H9 (cell line): Measurements from ENCODE around the gene SLC12A3. TPM values are rescaled to one million over a fixed set of nuclear protein-coding genes. Genes with fewer than 3 reads are reported as not detected.
"Not testable (repeated sequence)": the region's sequence is repeated elsewhere in the genome, so short reads cannot be mapped to it uniquely, and the experiment has no call there.

Experiments used
- DNase-seq: peaks from one replicate; pipeline ENCODE4 v3.0.0-alpha.2; 2017
- H2AFZ ChIP-seq: one replicate; pipeline ENCODE4 v1.6.1; 2013; ENCODE audit warnings: mild to moderate bottlenecking, low read length, control low read depth, moderate library complexity
- H2AK5ac ChIP-seq: 2 replicates; pipeline ENCODE4 v1.6.1; 2013; ENCODE audit warnings: low read length, control low read depth, mixed read lengths; ENCODE audit not compliant: insufficient read length
- H2BK120ac ChIP-seq: one replicate; pipeline ENCODE4 v1.6.1; 2013; ENCODE audit warnings: low read depth, mild to moderate bottlenecking, low read length, control low read depth, inconsistent platforms; ENCODE audit not compliant: poor library complexity, severe bottlenecking
- H2BK12ac ChIP-seq: 2 replicates; pipeline ENCODE4 v1.6.1; 2013; ENCODE audit warnings: low read length, control low read depth, mixed read lengths, low read depth; ENCODE audit not compliant: insufficient read length
- H2BK15ac ChIP-seq: 2 replicates; pipeline ENCODE4 v1.6.1; 2013; ENCODE audit warnings: low read depth, low read length, control low read depth
- H2BK20ac ChIP-seq: one replicate; pipeline ENCODE4 v1.6.1; 2013; ENCODE audit warnings: low read depth, mild to moderate bottlenecking, low read length, control low read depth, inconsistent platforms; ENCODE audit not compliant: poor library complexity, severe bottlenecking
- H2BK5ac ChIP-seq: 2 replicates; pipeline ENCODE4 v1.6.1; 2013; ENCODE audit warnings: low read length, control low read depth, mixed read lengths; ENCODE audit not compliant: insufficient read length
- H3K14ac ChIP-seq: 2 replicates; pipeline ENCODE4 v1.6.1; 2013; ENCODE audit warnings: low read length, control low read depth; ENCODE audit not compliant: insufficient read depth
- H3K18ac ChIP-seq: 2 replicates; pipeline ENCODE4 v1.6.1; 2013; ENCODE audit warnings: low read depth, mild to moderate bottlenecking, mixed read lengths, low read length, control low read depth; ENCODE audit not compliant: insufficient read length
- H3K23ac ChIP-seq: 2 replicates; pipeline ENCODE4 v1.6.1; 2013; ENCODE audit warnings: low read length, control low read depth, mixed read lengths, low read depth; ENCODE audit not compliant: insufficient read length
- H3K23me2 ChIP-seq: 2 replicates; pipeline ENCODE4 v1.6.1; 2013; ENCODE audit warnings: low read depth, mild to moderate bottlenecking, mixed read lengths, low read length, control low read depth; ENCODE audit not compliant: insufficient read length, poor library complexity, severe bottlenecking
- H3K27ac ChIP-seq: 2 replicates; pipeline ENCODE4 v1.5.1; 2013; ENCODE audit warnings: low read length, control low read depth, mixed read lengths, low read depth; ENCODE audit not compliant: insufficient read length
- H3K27me3 ChIP-seq: 2 replicates; pipeline ENCODE4 v1.6.1; 2013; ENCODE audit warnings: low read length, control low read depth, inconsistent platforms; ENCODE audit not compliant: insufficient read depth
- H3K4ac ChIP-seq: 2 replicates; pipeline ENCODE4 v1.6.1; 2013; ENCODE audit warnings: low read depth, mild to moderate bottlenecking, control low read depth, inconsistent platforms, low read length, moderate library complexity
- H3K4me1 ChIP-seq: 2 replicates; pipeline ENCODE4 v1.6.1; 2013; ENCODE audit warnings: low read length, control low read depth, inconsistent platforms; ENCODE audit not compliant: insufficient read depth
- H3K4me2 ChIP-seq: 2 replicates; pipeline ENCODE4 v1.6.1; 2013; ENCODE audit warnings: low read length, control low read depth, mixed read lengths; ENCODE audit not compliant: insufficient read length, insufficient read depth
- H3K56ac ChIP-seq: 2 replicates; pipeline ENCODE4 v1.6.1; 2013; ENCODE audit warnings: low read depth, mild to moderate bottlenecking, mixed read lengths, low read length, control low read depth; ENCODE audit not compliant: insufficient read length
- H3K79me1 ChIP-seq: 2 replicates; pipeline ENCODE4 v1.6.1; 2013; ENCODE audit warnings: low read depth, mild to moderate bottlenecking, moderate library complexity, low read length, control low read depth, inconsistent platforms; ENCODE audit not compliant: insufficient read depth, poor library complexity, severe bottlenecking
- H3K79me2 ChIP-seq: 2 replicates; pipeline ENCODE4 v1.6.1; 2013; ENCODE audit warnings: low read length, control low read depth, inconsistent platforms; ENCODE audit not compliant: insufficient read depth
- H3K9ac ChIP-seq: 2 replicates; pipeline ENCODE4 v1.6.1; 2013; ENCODE audit warnings: low read length, control low read depth, mixed read lengths; ENCODE audit not compliant: insufficient read length; ENCODE audit errors: extremely low read depth
- H3K9me3 ChIP-seq: one replicate; pipeline ENCODE4 v1.6.1; 2013; ENCODE audit warnings: low read depth, low read length, inconsistent platforms; ENCODE audit not compliant: control insufficient read depth
- H3T11ph ChIP-seq: one replicate; pipeline ENCODE4 v1.6.1; 2013; ENCODE audit warnings: mild to moderate bottlenecking, low read length, control low read depth, inconsistent platforms
- H4K20me1 ChIP-seq: one replicate; pipeline ENCODE4 v1.6.1; 2013; ENCODE audit not compliant: control insufficient read depth, insufficient read length, insufficient read depth
- H4K5ac ChIP-seq: 2 replicates; pipeline ENCODE4 v1.6.1; 2013; ENCODE audit warnings: low read depth, mild to moderate bottlenecking, mixed read lengths, low read length, control low read depth; ENCODE audit not compliant: insufficient read length
- H4K8ac ChIP-seq: replicated peaks from 2 replicates; pipeline ENCODE4 v1.6.1; 2013; ENCODE audit warnings: low read length, control low read depth, mixed read lengths, low read depth; ENCODE audit not compliant: insufficient read length
- H4K91ac ChIP-seq: 2 replicates; pipeline ENCODE4 v1.6.1; 2013; ENCODE audit warnings: low read depth, mild to moderate bottlenecking, moderate library complexity, mixed read lengths, low read length, control low read depth; ENCODE audit not compliant: insufficient read length
- H3K27ac Mint-ChIP-seq, 3 experiments: 2 replicates in 2 of 3; 3 replicates in 1 of 3; pipeline ENCODE4 v1.8.0; 2020 to 2021; ENCODE audit warnings: mixed read lengths in 3 of 3, mild to moderate bottlenecking in 1 of 3, moderate library complexity in 1 of 3
- H3K27me3 Mint-ChIP-seq: 2 replicates; pipeline ENCODE4 v1.8.0; 2021; ENCODE audit warnings: low read depth, mild to moderate bottlenecking, moderate library complexity, mixed read lengths
- H3K36me3 Mint-ChIP-seq, 3 experiments: 2 replicates in 2 of 3; 3 replicates in 1 of 3; pipeline ENCODE4 v1.8.0; 2020 to 2021; ENCODE audit warnings: low read depth in 3 of 3, mixed read lengths in 3 of 3; ENCODE audit not compliant: insufficient read depth in 1 of 3
- H3K4me1 Mint-ChIP-seq, 2 experiments: 2 replicates each; pipeline ENCODE4 v1.8.0; 2020; ENCODE audit warnings: mixed read lengths in 2 of 2
- H3K4me3 Mint-ChIP-seq, 2 experiments: 2 replicates in 1 of 2; 3 replicates in 1 of 2; pipeline ENCODE4 v1.8.0; 2020 to 2021; ENCODE audit warnings: mild to moderate bottlenecking in 2 of 2, mixed read lengths in 2 of 2, moderate library complexity in 1 of 2
- H3K9me3 Mint-ChIP-seq, 2 experiments: 2 replicates in 1 of 2; 3 replicates in 1 of 2; pipeline ENCODE4 v1.8.0; 2020; ENCODE audit warnings: mild to moderate bottlenecking in 2 of 2, mixed read lengths in 2 of 2, moderate library complexity in 1 of 2
- WGBS: extraction: QIAGEN DNeasy Blood & Tissue Kit; methylation state at CpG from one replicate; pipeline ENCODE4 v1.1.7; 2013; ENCODE audit warnings: missing lambda C conversion rate, low lambda C conversion rate, mixed read lengths; ENCODE audit not compliant: insufficient read length; ENCODE audit errors: extremely low coverage; 5-methylcytosine and 5-hydroxymethylcytosine counted together
- total RNA-seq: library from RNA; stranded (reverse); gene quantifications from 2 replicates; pipeline ENCODE4 v1.2.1, GENCODE V29; 2021
- TF ChIP-seq, protein P1 (sequence below): fragments of 200-600 bp; sonication (generic); conservative IDR thresholded peaks from 3 replicates; pipeline ENCODE4 v1.8.0; 2021; ENCODE audit warnings: antibody characterized with exemption, mild to moderate bottlenecking

Gene SLC12A3
- total RNA-seq, 1 experiment from 2014 or later: not detected

- no peaks in the 10 kb centered on the region for H3K27me3 Mint-ChIP-seq
- no peak overlapping the region for H3K4me2 ChIP-seq
- no peak overlapping the region for H3K27ac ChIP-seq
- no peaks in the 10 kb centered on the region for H3K27me3 ChIP-seq
- H2BK12ac ChIP-seq: no peak overlapping the region
- H3K27ac Mint-ChIP-seq: no peak overlapping the region
- H3K4me1 ChIP-seq: peaks cover 3% of the 10 kb centered on the region; the same call in 1 of the 2 replicates
- peaks cover 2% of the 10 kb centered on the region for H3K79me1 ChIP-seq
- H2BK120ac ChIP-seq: no peak overlapping the region
- H2AFZ ChIP-seq: no peak overlapping the region
- TF ChIP-seq, protein P1, sequence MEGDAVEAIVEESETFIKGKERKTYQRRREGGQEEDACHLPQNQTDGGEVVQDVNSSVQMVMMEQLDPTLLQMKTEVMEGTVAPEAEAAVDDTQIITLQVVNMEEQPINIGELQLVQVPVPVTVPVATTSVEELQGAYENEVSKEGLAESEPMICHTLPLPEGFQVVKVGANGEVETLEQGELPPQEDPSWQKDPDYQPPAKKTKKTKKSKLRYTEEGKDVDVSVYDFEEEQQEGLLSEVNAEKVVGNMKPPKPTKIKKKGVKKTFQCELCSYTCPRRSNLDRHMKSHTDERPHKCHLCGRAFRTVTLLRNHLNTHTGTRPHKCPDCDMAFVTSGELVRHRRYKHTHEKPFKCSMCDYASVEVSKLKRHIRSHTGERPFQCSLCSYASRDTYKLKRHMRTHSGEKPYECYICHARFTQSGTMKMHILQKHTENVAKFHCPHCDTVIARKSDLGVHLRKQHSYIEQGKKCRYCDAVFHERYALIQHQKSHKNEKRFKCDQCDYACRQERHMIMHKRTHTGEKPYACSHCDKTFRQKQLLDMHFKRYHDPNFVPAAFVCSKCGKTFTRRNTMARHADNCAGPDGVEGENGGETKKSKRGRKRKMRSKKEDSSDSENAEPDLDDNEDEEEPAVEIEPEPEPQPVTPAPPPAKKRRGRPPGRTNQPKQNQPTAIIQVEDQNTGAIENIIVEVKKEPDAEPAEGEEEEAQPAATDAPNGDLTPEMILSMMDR: no peak
- H3K56ac ChIP-seq: no peak overlapping the region
- H3K23ac ChIP-seq: no peak overlapping the region
- H2BK5ac ChIP-seq: no peak overlapping the region
- H2AK5ac ChIP-seq: no peak overlapping the region
- peaks cover 21 to 23% of the 10 kb centered on the region in 2 experiments for H3K4me1 Mint-ChIP-seq
- H3K18ac ChIP-seq: no peak overlapping the region
- WGBS: 100% methylated on average over 1 of the region's 8 CpGs
- H3K9me3 Mint-ChIP-seq: no peaks in the 10 kb centered on the region
- no peak overlapping the region for H4K8ac ChIP-seq
- no peak overlapping the region for H3K9ac ChIP-seq
- H3K79me2 ChIP-seq: peaks cover 9% of the 10 kb centered on the region; the same call in 1 of the 2 replicates
- no peaks in the 10 kb centered on the region for H4K20me1 ChIP-seq
- peaks cover 11% of the 10 kb centered on the region for H3K23me2 ChIP-seq
- no peak overlapping the region for H2BK15ac ChIP-seq
- DNase-seq: no peak
- no peak overlapping the region for H4K91ac ChIP-seq
- no peak overlapping the region for H2BK20ac ChIP-seq
- H3K9me3 ChIP-seq: no peaks in the 10 kb centered on the region
- H3K4me3 Mint-ChIP-seq: peak overlapping the region; percentile 94 to 95; a peak in 4 of 5 replicates
- no peak overlapping the region for H4K5ac ChIP-seq
- H3K14ac ChIP-seq: no peak overlapping the region
- peaks cover 27 to 47% (median 43%) of the 10 kb centered on the region in 3 experiments for H3K36me3 Mint-ChIP-seq
- H3T11ph ChIP-seq: no peak overlapping the region
- no peak overlapping the region for H3K4ac ChIP-seq
Observed at GRCh38 chr16:56933828-56934598, 69.0 kb downstream of the SLC12A3 start.

DNA sequence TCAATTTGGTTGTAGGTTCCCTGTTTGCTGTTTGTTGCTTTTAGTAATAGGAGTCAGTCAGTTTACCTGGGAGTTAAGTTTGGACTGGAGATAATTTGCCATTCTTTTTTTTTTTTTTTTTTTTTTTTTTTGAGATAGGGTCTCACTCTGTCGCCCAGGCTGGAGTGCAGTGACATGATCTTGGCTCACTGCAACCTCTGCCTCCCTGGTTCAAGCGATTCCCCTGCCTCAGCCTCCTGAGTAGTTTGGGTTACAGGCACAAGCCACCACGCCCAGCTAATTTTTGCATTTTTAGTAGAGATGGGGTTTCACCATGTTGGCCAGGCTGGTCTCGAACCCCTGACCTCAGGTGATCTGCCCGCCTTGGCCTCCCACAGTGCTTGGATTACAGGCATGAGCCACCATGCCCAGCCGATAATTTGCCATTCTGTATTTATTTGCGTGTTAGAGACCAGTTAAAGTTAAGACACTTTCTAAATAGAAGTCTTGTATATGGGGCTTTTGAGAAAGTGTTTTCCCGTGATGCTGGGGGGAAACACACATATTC, 69.7 kb downstream of the SLC12A3 start:
- H3K27me3 Mint-ChIP-seq, H3K4me1 ChIP-seq, H3K9me3 Mint-ChIP-seq, H2BK5ac ChIP-seq, H3K14ac ChIP-seq, H3K27ac Mint-ChIP-seq, DNase-seq, H2BK15ac ChIP-seq, H3K27ac ChIP-seq, H2AFZ ChIP-seq, H3K4me2 ChIP-seq, H4K91ac ChIP-seq, H3K18ac ChIP-seq, H2BK120ac ChIP-seq, H4K20me1 ChIP-seq, H2AK5ac ChIP-seq, H3K56ac ChIP-seq, H3K4ac ChIP-seq, H2BK12ac ChIP-seq, H4K8ac ChIP-seq, H3K9me3 ChIP-seq, H3K79me2 ChIP-seq, H4K5ac ChIP-seq, H3K9ac ChIP-seq, H3K27me3 ChIP-seq, H3K23ac ChIP-seq, H3T11ph ChIP-seq, H2BK20ac ChIP-seq, H3K79me1 ChIP-seq: not testable (repeated sequence)
- H3K4me1 Mint-ChIP-seq: peaks cover 21 to 23% of the 10 kb centered on the region in 2 experiments
- WGBS: no CpG with 5 or more reads among the region's 8 CpGs
- peaks cover 11% of the 10 kb centered on the region for H3K23me2 ChIP-seq
- peak overlapping the region in 1 of 2 experiments; percentile 10; a peak in 2 of 5 replicates for H3K4me3 Mint-ChIP-seq
- H3K36me3 Mint-ChIP-seq: peaks cover 33 to 54% (median 49%) of the 10 kb centered on the region in 3 experiments
